ELF-1 (cell line): ENCODE measurements around the gene OPTN.
"Not testable (repeated sequence)": the region's sequence is repeated elsewhere in the genome, so short reads cannot be mapped to it uniquely, and the experiment has no call there.

Source experiments
- DNase-seq: peaks from one replicate; pipeline ENCODE4 v3.0.0-alpha.2; 2016; ENCODE audit warnings: low read depth, low spot score

The OPTN gene

GRCh38 chr10:13099666-13100348, at the start of gene OPTN:
TSS of gene OPTN (plus strand) at chr10:13100163. CDS start at chr10:13109123, 8,960 bp downstream.
- peak; percentile 87 for DNase-seq

GRCh38 chr10:13051126-13051694, 48.8 kb upstream of the OPTN start:
- no peak for DNase-seq

- not testable (repeated sequence) for DNase-seq
Measured at GRCh38 chr10:13053208-13053607, 46.8 kb upstream of the OPTN start.

- peak; percentile 17 for DNase-seq
Measured at GRCh38 chr10:13053794-13054462, 46.0 kb upstream of the OPTN start.

GRCh38 chr10:13054844-13055243, 45.1 kb upstream of the OPTN start:
- DNase-seq: no peak

GRCh38 chr10:13056456-13057077, 43.4 kb upstream of the OPTN start:
- DNase-seq: no peak

- no peak for DNase-seq
Measured at GRCh38 chr10:13062803-13063202, 37.2 kb upstream of the OPTN start.

- no peak for DNase-seq
Measured at GRCh38 chr10:13066527-13066926, 33.4 kb upstream of the OPTN start.

- DNase-seq: no peak
Measured at GRCh38 chr10:13067431-13067830, 32.5 kb upstream of the OPTN start.

- no peak for DNase-seq
Measured at GRCh38 chr10:13068071-13068470, 31.9 kb upstream of the OPTN start.

- no peak for DNase-seq
Measured at GRCh38 chr10:13068484-13068883, 31.5 kb upstream of the OPTN start.

- DNase-seq: no peak
Measured at GRCh38 chr10:13072339-13072738, 27.6 kb upstream of the OPTN start.

GRCh38 chr10:13074563-13075451, 25.2 kb upstream of the OPTN start:
- DNase-seq: peak; percentile 73

GRCh38 chr10:13078912-13079775, 20.8 kb upstream of the OPTN start:
- peak; percentile 18 for DNase-seq

GRCh38 chr10:13079776-13080050, 20.2 kb upstream of the OPTN start:
- DNase-seq: no peak

GRCh38 chr10:13080643-13081042, 19.3 kb upstream of the OPTN start:
- no peak for DNase-seq

GRCh38 chr10:13083700-13084099, 16.3 kb upstream of the OPTN start:
- not testable (repeated sequence) for DNase-seq

- DNase-seq: no peak
Measured at GRCh38 chr10:13086056-13086455, 13.9 kb upstream of the OPTN start.

GRCh38 chr10:13087601-13087985, 12.4 kb upstream of the OPTN start:
- DNase-seq: no peak

GRCh38 chr10:13087986-13088618, 11.9 kb upstream of the OPTN start:
- no peak for DNase-seq
